Measurements from ENCODE around the gene DTNBP1. TPM values are rescaled to one million over a fixed set of nuclear protein-coding genes. Genes with fewer than 3 reads are reported as not detected.

Gene DTNBP1
- polyA plus RNA-seq, 1 experiment = 19.1 TPM

- H3K27me3 ChIP-seq (ENCODE audit: control insufficient read depth, insufficient read depth, low read length) = no peaks in the 10 kb centered on the region
- H3K36me3 ChIP-seq (ENCODE audit: control insufficient read depth, insufficient read depth, low read length) = no peaks in the 10 kb centered on the region
- no peak for DNase-seq (ENCODE audit: low read depth)
- CTCF ChIA-PET = interaction anchor here (0.7 to 1.4 kb wide), 5 partner anchors 11 to 698 kb away, joined by 3 read pairs; no protein-coding TSS in a partner anchor
- TF ChIP-seq CTCF (IDR thresholded peaks at IDR 0.05; ENCODE audit: insufficient read depth, low read depth, low read length) = no peak
- H3K4me3 ChIP-seq (ENCODE audit: low read depth, low read length) = no peak overlapping the region
- POLR2A ChIA-PET = no interaction called here
Measured at GRCh38 chr6:15551262-15551661, 111.6 kb downstream of the DTNBP1 start.

GRCh38 chr6:15550546-15551123 is 112.2 kb downstream of the DTNBP1 start:
- TF ChIP-seq CTCF (IDR thresholded peaks at IDR 0.05; ENCODE audit: insufficient read depth, low read depth, low read length) = no peak
- no peaks in the 10 kb centered on the region for H3K36me3 ChIP-seq (ENCODE audit: control insufficient read depth, insufficient read depth, low read length)
- DNase-seq (ENCODE audit: low read depth) = no peak
- H3K4me3 ChIP-seq (ENCODE audit: low read depth, low read length) = no peak overlapping the region
- H3K27me3 ChIP-seq (ENCODE audit: control insufficient read depth, insufficient read depth, low read length) = no peaks in the 10 kb centered on the region
- CTCF ChIA-PET = interaction anchor here (0.7 to 1.4 kb wide), 4 partner anchors 10 to 698 kb away, joined by 3 read pairs; no protein-coding TSS in a partner anchor
- POLR2A ChIA-PET = no interaction called here

- H3K36me3 ChIP-seq (ENCODE audit: control insufficient read depth, insufficient read depth, low read length) = no peaks in the 10 kb centered on the region
- no peak for TF ChIP-seq CTCF (IDR thresholded peaks at IDR 0.05; ENCODE audit: insufficient read depth, low read depth, low read length)
- CTCF ChIA-PET = interaction anchor here (1.2 kb wide), 1 partner anchor 10 kb away, joined by 3 read pairs; no protein-coding TSS in a partner anchor
- H3K4me3 ChIP-seq (ENCODE audit: low read depth, low read length) = no peak overlapping the region
- H3K27me3 ChIP-seq (ENCODE audit: control insufficient read depth, insufficient read depth, low read length) = no peaks in the 10 kb centered on the region
- POLR2A ChIA-PET = no interaction called here
- no peak for DNase-seq (ENCODE audit: low read depth)
Measured at GRCh38 chr6:15549371-15549770, 113.5 kb downstream of the DTNBP1 start.

- POLR2A ChIA-PET = no interaction called here
- TF ChIP-seq CTCF (IDR thresholded peaks at IDR 0.05; ENCODE audit: insufficient read depth, low read depth, low read length) = no peak
Measured at GRCh38 chr6:15547400-15547799, 115.4 kb downstream of the DTNBP1 start.

GRCh38 chr6:15546591-15546990 is 116.2 kb downstream of the DTNBP1 start:
- ChIA-PET POLR2A (interaction anchor here (0.8 kb wide), 1 partner anchor 457 kb away, joined by 3 read pairs; no protein-coding TSS in a partner anchor), CTCF (no interaction called here)
- Histone ChIP-seq H3K4me3 (ENCODE audit: low read depth, low read length) (no peak overlapping the region), H3K27me3 (ENCODE audit: control insufficient read depth, insufficient read depth, low read length) (no peaks in the 10 kb centered on the region), H3K36me3 (ENCODE audit: control insufficient read depth, insufficient read depth, low read length) (no peaks in the 10 kb centered on the region)
- no peak for DNase-seq (ENCODE audit: low read depth)
- TF ChIP-seq CTCF (IDR thresholded peaks at IDR 0.05; ENCODE audit: insufficient read depth, low read depth, low read length) = no peak

More at GRCh38 chr6:15547400-15547799, 115.4 kb downstream of the DTNBP1 start:
- Histone ChIP-seq H3K36me3 (ENCODE audit: control insufficient read depth, insufficient read depth, low read length) (no peaks in the 10 kb centered on the region), H3K4me3 (ENCODE audit: low read depth, low read length) (no peak overlapping the region), H3K27me3 (ENCODE audit: control insufficient read depth, insufficient read depth, low read length) (no peaks in the 10 kb centered on the region)
- CTCF ChIA-PET = no interaction called here
- no peak for DNase-seq (ENCODE audit: low read depth)

Measured in BJ (cell line).